Dendritic cell treated with granulocyte-macrophage colony-stimulating factor and Interleukin-4, amounts not matched to agents 40 ng/mL and 50 ng/mL, for 4 days (primary cell): ENCODE measurements around the gene HYAL1.
A peak's percentile ranks its signal among the peaks of the same experiment; 100 is the strongest.
"Not testable (repeated sequence)": the region's sequence is repeated elsewhere in the genome, so short reads cannot be mapped to it uniquely, and the experiment has no call there.

Experiments
- H3K27ac Mint-ChIP-seq: one replicate; pipeline ENCODE4 v1.8.0; 2022; ENCODE audit warnings: mild to moderate bottlenecking, mixed read lengths
- H3K27me3 Mint-ChIP-seq: one replicate; pipeline ENCODE4 v1.8.0; 2022; ENCODE audit warnings: mild to moderate bottlenecking, mixed read lengths
- H3K36me3 Mint-ChIP-seq: one replicate; pipeline ENCODE4 v1.8.0; 2022; ENCODE audit warnings: low read depth, mixed read lengths
- H3K4me1 Mint-ChIP-seq: one replicate; pipeline ENCODE4 v1.8.0; 2022; ENCODE audit warnings: low read depth, mixed read lengths
- H3K4me3 Mint-ChIP-seq: one replicate; pipeline ENCODE4 v1.8.0; 2022; ENCODE audit warnings: mild to moderate bottlenecking, moderate library complexity, mixed read lengths
- H3K9me3 Mint-ChIP-seq: one replicate; pipeline ENCODE4 v1.8.0; 2022; ENCODE audit warnings: mixed read lengths
- intact Hi-C: fragments of 100-400 bp; cut with micrococcal nuclease; formaldehyde crosslinking; loops from one replicate; pipeline ENCODE4 v1.15.0; 2022

The HYAL1 gene

GRCh38 chr3:50288387-50289007 lies 14.9 kb downstream of the HYAL1 start:
- Mint-ChIP-seq H3K36me3 (peaks cover 45% of the 10 kb centered on the region), H3K4me1 (peaks cover 23% of the 10 kb centered on the region), H3K27me3 (no peaks in the 10 kb centered on the region), H3K9me3 (no peaks in the 10 kb centered on the region), H3K27ac (no peak overlapping the region), H3K4me3 (no peak overlapping the region)
- intact Hi-C loops = no loop called here

GRCh38 chr3:50287262-50287661 lies 16.1 kb downstream of the HYAL1 start:
- Mint-ChIP-seq H3K4me1 (peaks cover 13% of the 10 kb centered on the region), H3K27ac (no peak overlapping the region), H3K36me3 (peaks cover 45% of the 10 kb centered on the region), H3K27me3 (no peaks in the 10 kb centered on the region), H3K4me3 (no peak overlapping the region), H3K9me3 (no peaks in the 10 kb centered on the region)
- intact Hi-C loops = no loop called here

GRCh38 chr3:50286322-50287227 lies 16.8 kb downstream of the HYAL1 start:
- Mint-ChIP-seq H3K9me3 (no peaks in the 10 kb centered on the region), H3K27me3 (peaks cover 1% of the 10 kb centered on the region), H3K4me1 (peaks cover 12% of the 10 kb centered on the region), H3K4me3 (no peak overlapping the region), H3K27ac (no peak overlapping the region), H3K36me3 (peaks cover 45% of the 10 kb centered on the region)
- intact Hi-C loops = no loop called here

GRCh38 chr3:50284121-50284520 lies 19.3 kb downstream of the HYAL1 start:
- H3K27ac Mint-ChIP-seq, H3K4me1 Mint-ChIP-seq, H3K9me3 Mint-ChIP-seq, intact Hi-C loops, H3K27me3 Mint-ChIP-seq, H3K4me3 Mint-ChIP-seq: not testable (repeated sequence)
- peaks cover 29% of the 10 kb centered on the region for H3K36me3 Mint-ChIP-seq

- Mint-ChIP-seq H3K9me3 (no peaks in the 10 kb centered on the region), H3K4me3 (no peak overlapping the region), H3K36me3 (no peaks in the 10 kb centered on the region), H3K4me1 (peaks cover 15% of the 10 kb centered on the region), H3K27ac (no peak overlapping the region), H3K27me3 (peaks cover 52% of the 10 kb centered on the region)
- intact Hi-C loops = no loop called here
Measured at GRCh38 chr3:50279255-50280016, 23.9 kb downstream of the HYAL1 start.

GRCh38 chr3:50278880-50279224 lies 24.5 kb downstream of the HYAL1 start, which contains the start of gene LSMEM2:
Gene LSMEM2 (plus strand): TSS chr3:50279087. CDS start chr3:50279114, 27 bp downstream.
- Mint-ChIP-seq H3K36me3 (no peaks in the 10 kb centered on the region), H3K27ac (no peak within 1 kb of the TSS)
- intact Hi-C loops = no loop called here

GRCh38 chr3:50278123-50278879 lies 25.1 kb downstream of the HYAL1 start:
- Mint-ChIP-seq H3K9me3 (no peaks in the 10 kb centered on the region), H3K27me3 (peaks cover 61% of the 10 kb centered on the region), H3K36me3 (no peaks in the 10 kb centered on the region), H3K4me3 (no peak overlapping the region), H3K4me1 (peaks cover 24% of the 10 kb centered on the region), H3K27ac (no peak overlapping the region)
- intact Hi-C loops = no loop called here

More at GRCh38 chr3:50278880-50279224, 24.5 kb downstream of the HYAL1 start, which contains the start of gene LSMEM2:
- H3K4me3 Mint-ChIP-seq = no peak within 1 kb of the TSS
- H3K27me3 Mint-ChIP-seq = peaks cover 57% of the 10 kb centered on the region
- no peaks in the 10 kb centered on the region for H3K9me3 Mint-ChIP-seq
- H3K4me1 Mint-ChIP-seq = peaks cover 21% of the 10 kb centered on the region

- intact Hi-C loops = no loop called here
Measured at GRCh38 chr3:50276762-50277101, 26.6 kb downstream of the HYAL1 start.

GRCh38 chr3:50275996-50276761 lies 27.2 kb downstream of the HYAL1 start:
- H3K4me1 Mint-ChIP-seq = peaks cover 30% of the 10 kb centered on the region
- no peaks in the 10 kb centered on the region for H3K9me3 Mint-ChIP-seq
- H3K4me3 Mint-ChIP-seq = peak overlapping the region; percentile 20
- H3K27me3 Mint-ChIP-seq = peaks cover 70% of the 10 kb centered on the region
- intact Hi-C loops = no loop called here
- H3K36me3 Mint-ChIP-seq = no peaks in the 10 kb centered on the region
- H3K27ac Mint-ChIP-seq = peak overlapping the region; percentile 36

More at GRCh38 chr3:50276762-50277101, 26.6 kb downstream of the HYAL1 start:
- H3K4me3 Mint-ChIP-seq = no peak overlapping the region
- peaks cover 67% of the 10 kb centered on the region for H3K27me3 Mint-ChIP-seq
- no peaks in the 10 kb centered on the region for H3K9me3 Mint-ChIP-seq
- H3K36me3 Mint-ChIP-seq = no peaks in the 10 kb centered on the region
- peaks cover 30% of the 10 kb centered on the region for H3K4me1 Mint-ChIP-seq
- H3K27ac Mint-ChIP-seq = no peak overlapping the region

- intact Hi-C loops = no loop called here
- Mint-ChIP-seq H3K4me1 (peaks cover 30% of the 10 kb centered on the region), H3K27ac (peak overlapping the region; percentile 36), H3K9me3 (no peaks in the 10 kb centered on the region), H3K4me3 (no peak overlapping the region), H3K27me3 (peaks cover 70% of the 10 kb centered on the region), H3K36me3 (no peaks in the 10 kb centered on the region)
Measured at GRCh38 chr3:50275141-50275995, 28.0 kb downstream of the HYAL1 start.

GRCh38 chr3:50274371-50275104 lies 28.8 kb downstream of the HYAL1 start:
- Mint-ChIP-seq H3K9me3 (no peaks in the 10 kb centered on the region), H3K27ac (peak overlapping the region; percentile 6), H3K4me3 (peak overlapping the region; percentile 17), H3K27me3 (peaks cover 66% of the 10 kb centered on the region), H3K4me1 (peaks cover 30% of the 10 kb centered on the region), H3K36me3 (no peaks in the 10 kb centered on the region)
- intact Hi-C loops = loop anchor here (1.0 kb wide), 1 partner anchor 50 kb away; no protein-coding TSS in a partner anchor

- H3K4me1 Mint-ChIP-seq = peaks cover 30% of the 10 kb centered on the region
- H3K9me3 Mint-ChIP-seq = no peaks in the 10 kb centered on the region
- H3K27me3 Mint-ChIP-seq = peaks cover 68% of the 10 kb centered on the region
- H3K27ac Mint-ChIP-seq = peak overlapping the region; percentile 66
- peak overlapping the region; percentile 80 for H3K4me3 Mint-ChIP-seq
- no peaks in the 10 kb centered on the region for H3K36me3 Mint-ChIP-seq
- intact Hi-C loops = loop anchor here (1.0 kb wide), 4 partner anchors 46 to 152 kb away; no protein-coding TSS in a partner anchor
Measured at GRCh38 chr3:50273689-50274065, 29.7 kb downstream of the HYAL1 start.
